Ishikawa (cell line): Measurements from ENCODE around the gene PRDM12.

ENCODE experiments used
- CEBPB ChIP-seq: IDR thresholded peaks from 2 replicates; pipeline ENCODE4 v1.6.1; 2012
- FOXM1 ChIP-seq: IDR thresholded peaks from 2 replicates; pipeline ENCODE4 v1.6.1; 2012; ENCODE audit warnings: low read depth, borderline replicate concordance

- TF ChIP-seq CEBPB = no peak
- TF ChIP-seq FOXM1 = no peak
These were observed 17.5 kb downstream of the PRDM12 start for GRCh38 chr9:130681769-130682420.
